HG03139 (cell line): ENCODE results near the gene ACSS3.

Experiments used
- ATAC-seq: cut with Tn5 transposase; IDR thresholded peaks from one replicate; pipeline ENCODE4 v1.9.1; 2021; ENCODE audit not compliant: unreplicated experiment

ACSS3 gene

DNA sequence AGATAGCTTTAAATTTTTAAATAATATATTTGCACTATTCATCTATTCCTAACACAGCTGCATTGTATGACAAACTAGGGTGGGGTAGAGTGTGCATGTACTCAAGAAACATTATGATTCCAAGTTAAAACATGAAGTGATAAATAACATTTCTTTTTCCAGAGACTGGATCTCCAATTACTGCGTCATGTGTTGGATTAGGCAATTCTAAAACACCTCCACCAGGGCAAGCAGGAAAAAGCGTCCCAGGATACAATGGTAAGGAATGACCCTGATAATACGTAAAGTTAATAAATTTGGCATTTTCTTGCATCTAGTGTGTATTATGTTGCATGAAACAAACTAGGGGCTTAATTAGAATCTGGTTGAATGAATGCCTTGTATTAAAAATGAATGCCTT, 138.9 kb downstream of the ACSS3 start:
- no peak for ATAC-seq

DNA sequence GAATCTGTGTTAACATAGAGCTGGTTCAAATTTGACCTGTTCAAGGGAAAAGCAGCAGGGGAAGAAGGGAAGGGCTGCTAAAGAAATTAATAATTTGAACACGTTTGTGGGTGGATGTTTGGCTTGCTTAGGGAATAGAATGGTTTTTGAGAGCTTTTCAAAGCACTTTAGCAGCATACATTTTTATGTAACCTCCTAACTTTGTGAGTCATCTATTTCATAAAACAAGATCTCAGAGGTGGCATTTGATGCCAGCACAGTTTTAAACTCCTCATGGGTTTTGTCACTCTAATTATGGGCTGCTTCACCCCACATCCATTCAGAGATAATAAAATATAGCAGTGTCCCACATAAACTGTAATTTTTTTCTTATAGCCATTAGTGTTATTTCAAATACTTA, 143.8 kb downstream of the ACSS3 start:
- ATAC-seq: no peak

DNA sequence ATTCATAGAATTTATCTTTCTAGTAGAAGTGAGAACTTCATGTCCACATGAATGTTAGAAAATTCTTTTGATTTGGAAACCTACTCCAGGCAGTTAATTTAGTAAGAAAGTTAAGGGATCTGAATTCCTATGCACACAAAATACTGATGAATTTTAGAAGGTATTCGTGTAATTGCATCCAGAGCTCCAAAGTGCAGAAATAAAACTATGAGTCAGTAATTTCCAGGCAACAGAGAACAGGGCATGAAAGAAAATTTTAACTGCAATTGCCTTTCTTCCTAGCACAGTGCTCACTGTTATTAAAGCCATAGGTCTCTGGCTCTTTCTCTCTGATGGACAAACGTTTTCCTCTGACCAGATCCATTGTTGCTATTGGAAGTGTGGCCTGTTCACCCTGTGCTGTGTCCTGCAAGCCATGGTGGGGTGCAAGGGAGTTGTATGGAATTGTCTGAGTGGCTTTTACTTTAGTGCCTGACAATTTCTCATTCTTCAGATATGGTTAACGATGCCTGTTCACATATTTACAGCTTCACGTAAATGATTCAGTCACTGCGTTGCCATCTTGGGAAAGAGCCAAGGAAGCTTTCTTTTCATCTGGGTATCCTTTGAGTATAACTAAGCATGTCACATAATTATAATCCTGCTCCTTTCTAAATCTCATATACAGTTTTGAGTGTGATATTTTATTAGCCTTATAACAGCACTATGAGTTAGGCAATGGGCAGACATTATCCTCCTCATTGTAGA, 145.1 kb downstream of the ACSS3 start:
- no peak for ATAC-seq

DNA sequence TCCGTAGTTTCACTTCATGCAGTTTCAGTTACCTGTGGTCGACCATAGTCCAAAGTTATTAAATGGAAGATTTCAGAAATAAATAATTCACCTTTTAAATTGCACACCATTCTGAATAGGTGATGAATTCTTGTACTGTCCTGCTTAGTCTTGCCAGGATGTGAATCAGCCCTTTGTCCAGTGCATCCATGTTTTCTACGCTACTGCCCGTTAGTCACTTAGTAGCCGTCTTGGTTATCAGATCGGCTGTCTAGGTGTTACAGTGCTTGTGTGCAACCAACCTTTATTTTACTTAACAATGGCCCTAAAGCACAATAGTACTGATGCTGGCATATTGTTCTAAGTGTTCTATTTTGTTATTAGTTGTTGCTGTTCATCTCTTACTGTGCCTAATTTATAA, 146.7 kb downstream of the ACSS3 start:
- no peak for ATAC-seq

DNA sequence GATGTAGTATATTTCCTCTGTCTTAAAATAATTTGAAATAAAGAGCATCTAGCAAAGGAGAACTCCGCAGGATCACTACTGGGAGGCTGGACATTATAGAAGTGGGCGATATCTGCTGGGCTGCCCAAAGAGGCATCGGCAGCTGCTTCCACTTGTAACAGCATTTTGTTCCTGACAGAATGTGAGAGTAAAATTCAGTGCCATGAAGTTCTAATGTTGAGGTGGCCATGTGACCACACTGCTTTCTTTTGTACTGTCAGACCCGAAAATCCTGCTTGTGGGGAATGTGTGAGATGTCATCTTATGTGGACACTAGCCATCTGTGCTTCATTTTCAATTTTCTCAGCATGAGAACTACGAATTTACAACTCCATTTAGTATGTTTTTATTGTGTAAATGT, 151.9 kb downstream of the ACSS3 start:
- no peak for ATAC-seq

DNA sequence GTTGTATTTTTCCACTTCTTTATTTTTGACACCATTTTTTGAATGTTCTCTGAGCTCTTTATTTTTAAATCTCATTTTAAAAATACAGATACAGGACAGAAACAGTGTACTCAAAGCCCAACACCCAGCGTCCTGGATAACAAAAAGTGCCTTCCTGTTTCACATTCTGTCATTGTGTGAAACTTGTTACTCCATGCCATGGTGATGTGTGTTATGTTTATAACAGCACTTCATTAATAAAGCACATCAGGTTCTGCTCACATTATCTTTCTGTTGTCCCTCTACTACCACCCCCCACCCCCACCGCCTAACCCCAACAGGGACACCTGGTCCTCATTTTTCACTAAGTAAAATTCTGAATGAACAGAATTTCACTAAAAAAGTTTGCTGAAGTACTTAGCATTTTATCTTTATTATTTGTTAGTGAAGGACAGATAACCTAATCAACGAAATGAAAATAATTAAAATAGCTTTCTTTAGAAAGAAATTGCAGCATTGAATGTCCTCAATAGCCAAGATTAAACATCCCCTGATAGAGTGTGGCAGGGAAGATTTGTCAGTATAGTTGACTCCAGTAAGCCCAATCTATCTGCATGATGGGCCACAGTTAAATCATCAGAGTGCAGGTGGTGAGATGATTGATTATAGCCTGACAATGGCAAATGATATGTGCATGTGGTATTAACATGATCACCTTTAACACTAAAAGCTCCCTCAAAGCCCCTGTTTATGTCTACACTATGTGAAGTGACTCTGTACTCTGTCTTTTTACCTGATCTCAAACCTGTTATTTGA, 153.9 kb downstream of the ACSS3 start:
- no peak for ATAC-seq

DNA sequence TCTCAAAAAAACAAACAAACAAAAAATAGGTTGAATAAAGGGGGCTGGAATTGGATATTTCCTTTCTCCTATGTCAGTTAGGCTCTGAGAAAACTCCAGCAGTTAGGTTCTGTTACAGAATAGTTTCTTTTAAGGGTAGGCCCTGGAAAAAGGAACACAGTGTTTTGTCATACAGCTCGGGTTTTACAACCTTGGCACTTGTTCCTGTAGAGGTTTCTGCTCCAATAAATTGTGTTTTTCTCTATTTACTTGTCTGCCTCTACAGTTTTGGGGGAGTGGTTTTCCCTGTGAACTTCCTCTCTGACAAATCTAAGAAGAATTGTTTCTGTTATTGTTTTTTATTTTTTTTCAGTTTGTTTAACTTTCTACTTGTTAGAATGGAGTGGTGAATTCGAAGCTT, 167.6 kb downstream of the ACSS3 start:
- ATAC-seq: no peak

DNA sequence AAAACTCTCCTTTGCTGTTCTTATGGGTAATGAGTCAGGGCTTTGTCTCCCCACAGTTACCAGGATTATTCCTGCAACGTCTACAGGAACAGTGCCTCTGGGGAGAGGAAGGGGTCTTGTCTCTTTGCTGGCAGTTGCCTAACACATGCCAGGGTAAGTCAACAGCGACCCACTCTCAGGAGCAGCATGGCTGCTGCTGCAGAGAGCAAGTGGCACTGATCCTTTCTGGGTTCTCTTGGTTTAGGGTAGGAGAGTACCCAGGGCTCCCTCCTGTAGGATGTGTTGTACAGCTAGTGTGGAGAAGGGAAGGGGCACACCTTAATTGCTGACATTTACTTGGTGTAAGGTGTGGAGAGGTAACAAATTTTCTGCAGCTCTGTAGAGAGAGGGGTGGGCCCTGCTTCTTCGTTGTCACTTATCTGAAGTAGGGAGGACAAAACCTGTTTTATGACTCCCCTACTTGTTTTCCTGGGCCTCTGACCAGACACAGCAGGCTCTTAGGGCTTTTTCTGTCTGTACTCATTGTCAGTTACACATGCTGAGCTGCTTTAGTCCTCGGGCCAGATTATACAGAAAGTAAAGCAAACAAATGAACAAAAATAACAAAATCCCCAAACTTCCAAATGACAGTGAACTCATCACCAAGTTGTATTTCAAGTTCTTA, 168.2 kb downstream of the ACSS3 start:
- no peak for ATAC-seq

DNA sequence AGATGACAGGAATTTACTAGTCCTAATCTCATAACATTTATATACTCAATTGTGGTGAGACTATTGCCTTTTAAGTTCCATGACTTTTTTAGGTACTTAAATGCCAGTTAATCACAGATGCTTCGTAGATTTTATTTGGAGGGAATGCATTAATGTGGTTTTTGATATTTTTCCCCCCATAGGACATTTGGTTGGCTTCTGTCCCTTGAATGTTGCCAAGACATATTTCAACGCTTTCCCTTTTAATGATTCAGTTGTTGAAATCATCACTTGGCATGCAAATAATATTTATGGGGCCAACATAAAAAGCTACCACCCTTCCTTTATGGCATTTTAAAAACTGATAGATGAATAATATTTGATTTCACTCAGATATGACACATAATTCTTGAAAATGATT, 172.1 kb downstream of the ACSS3 start:
- no peak for ATAC-seq

DNA sequence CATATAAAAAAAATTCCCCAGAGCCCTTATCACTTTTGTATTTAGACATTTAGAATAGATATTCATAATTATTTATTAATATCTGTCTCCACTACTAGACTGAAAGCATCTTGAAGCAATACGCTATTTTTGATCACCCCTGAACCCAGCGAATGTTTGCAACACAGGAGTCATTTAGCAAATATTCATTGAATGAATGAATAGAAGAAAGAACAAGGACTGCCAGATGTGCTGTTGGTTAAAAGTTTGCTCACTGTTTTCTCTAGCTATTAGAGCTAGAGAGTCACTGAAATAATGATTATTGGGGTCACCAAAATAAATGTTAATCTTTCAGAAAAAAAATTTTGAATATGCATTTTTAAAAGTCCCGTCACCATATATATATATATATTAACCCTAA, 174.3 kb downstream of the ACSS3 start:
- no peak for ATAC-seq

DNA sequence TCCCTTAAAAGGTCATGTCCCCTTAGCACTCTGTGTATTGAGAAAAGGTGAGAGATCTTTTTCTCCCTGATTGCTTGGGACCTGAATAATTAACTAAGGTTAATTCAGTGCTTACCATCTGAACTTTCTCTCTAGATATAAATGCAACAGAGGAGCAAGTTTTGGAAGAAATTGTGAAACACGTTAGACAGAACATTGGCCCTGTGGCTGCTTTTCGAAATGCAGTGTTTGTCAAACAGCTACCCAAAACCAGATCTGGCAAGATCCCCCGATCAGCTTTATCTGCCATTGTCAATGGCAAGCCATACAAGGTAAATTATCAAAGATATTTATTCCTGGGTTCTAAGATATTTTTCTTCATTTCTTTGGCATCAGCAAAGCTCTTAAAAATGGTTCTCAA, 175.5 kb downstream of the ACSS3 start:
- no peak for ATAC-seq

DNA sequence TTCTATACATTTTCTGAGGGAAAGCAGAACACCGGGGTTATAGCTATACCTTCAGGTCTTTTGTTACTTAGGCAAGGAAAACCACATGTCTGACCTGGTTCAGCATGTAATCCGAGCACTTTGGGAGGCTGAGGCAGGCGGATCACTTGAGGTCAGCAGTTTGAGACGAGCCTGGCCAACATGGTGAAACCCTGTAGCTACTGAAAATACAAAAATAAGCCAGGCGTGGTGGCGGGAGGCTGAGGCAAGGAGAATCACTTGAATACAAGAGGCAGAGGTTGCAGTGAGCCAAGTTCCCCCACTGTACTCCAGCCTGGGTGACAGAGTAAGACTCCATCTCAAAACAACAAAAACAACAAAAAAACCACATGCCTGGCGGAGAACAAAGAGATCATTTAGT, 177.6 kb downstream of the ACSS3 start:
- ATAC-seq: no peak

DNA sequence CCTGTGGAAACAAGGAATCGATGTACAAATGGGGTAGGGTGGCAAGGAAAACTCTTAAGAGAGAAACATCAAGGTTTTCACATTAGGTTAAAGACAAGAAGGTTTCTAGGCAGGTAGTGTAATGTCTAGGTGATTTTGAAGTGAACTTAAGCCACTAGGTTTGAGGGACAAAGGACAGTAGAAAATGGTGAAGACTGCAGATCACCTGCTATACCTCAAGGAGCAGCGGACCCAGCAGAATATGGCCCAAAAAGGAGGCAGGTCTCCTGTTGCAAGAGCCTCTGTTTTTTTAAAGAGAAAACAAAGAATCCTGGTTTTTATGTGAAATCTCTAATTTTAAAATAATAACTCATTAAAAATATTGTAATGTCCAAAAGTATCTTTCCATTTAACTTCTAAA, 178.1 kb downstream of the ACSS3 start:
- ATAC-seq: no peak

DNA sequence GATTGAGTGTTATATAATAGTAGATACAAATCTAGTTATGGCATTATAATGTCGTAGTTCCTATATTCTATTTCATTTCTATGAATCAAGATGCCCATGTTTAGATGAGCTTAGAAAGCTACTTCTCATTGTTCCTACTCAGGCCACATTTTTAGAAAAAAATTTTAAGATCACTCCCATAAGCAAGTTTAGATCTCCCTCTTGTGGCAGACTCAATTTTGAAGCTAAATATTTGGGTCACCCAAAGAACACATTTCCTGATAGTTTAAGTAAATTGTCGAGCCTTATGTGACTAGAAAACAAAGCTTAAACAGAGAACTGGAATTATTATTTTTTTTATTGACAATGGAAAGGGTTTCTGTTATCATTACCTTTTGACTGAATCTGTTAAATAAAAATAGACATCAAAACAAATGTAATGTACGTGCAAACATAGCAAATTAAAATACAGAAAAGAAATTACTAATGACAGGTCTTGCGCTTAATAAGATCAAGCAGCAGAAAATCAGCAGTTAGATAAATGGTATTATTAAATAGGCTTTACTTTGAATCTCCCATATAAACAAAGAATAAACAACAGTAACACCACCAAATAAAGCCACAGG, 180.2 kb downstream of the ACSS3 start:
- no peak for ATAC-seq

DNA sequence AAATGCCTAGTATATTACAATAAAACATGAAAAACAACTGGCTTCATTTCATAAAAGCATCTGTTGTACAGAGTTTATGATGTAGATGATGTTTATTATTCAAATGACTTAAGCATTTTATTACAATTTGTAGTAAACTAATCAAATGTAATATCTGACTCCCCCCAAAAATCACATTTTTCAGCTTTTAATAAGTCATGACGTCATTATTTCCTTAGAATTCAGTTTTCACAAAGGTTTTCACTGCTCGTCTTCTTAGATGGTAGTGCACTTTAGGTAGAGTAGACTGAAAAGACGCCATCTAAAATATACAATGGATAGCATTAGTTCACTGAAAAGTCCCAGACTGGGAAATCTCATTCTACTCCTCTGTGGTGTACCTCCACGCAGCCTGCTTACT, 181.5 kb downstream of the ACSS3 start:
- ATAC-seq: no peak

DNA sequence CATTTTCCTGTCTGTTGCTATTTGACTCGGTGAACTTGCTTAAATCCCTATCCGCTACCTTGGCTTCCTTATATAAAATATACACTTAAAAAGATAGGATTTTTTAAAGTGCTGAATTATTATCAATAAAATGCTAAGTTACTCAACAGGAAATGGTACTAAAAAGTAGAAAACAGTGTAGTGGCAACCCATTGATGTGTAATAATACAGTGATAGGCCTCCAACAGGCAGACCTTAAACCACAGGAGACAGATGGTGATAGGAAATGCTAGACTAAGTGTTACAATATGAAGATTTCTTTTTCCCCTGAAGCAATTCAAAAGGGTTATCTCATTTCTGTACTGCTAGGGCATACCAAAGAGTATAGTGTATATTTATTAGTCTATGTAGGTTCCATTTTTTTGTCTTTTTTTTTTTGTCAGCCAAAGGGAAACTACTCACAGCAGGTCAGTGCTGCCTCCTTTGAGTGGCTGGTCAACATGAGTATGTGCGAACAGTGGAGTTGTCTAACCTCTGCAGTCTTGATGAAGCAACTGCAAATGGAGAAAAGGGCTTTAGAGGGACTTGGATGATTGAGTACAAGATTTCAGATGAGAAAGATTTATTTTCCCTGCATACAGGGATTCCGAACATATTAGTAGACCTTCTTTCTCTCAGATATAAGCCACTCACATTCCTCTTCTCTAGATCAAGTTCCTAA, 183.8 kb downstream of the ACSS3 start:
- ATAC-seq: no peak

DNA sequence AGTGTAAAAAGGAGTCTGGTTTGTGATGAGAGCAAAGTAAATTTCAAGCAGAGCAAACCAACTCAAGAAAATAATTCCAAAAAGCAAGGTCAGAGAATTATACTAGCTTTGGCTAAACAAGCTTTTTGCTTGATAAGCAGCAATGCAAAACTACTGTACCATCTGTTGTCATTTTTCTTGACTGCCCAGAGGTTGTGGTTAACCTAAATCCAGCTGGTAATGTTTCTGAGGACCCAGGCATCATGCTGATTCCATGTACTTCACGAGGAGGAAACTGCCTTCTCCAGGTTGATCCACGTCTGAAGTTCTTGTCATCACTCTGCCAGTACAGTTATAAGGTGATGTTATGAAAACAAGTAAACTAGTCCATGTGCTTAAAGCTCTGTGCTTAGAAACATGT, 185.2 kb downstream of the ACSS3 start:
- ATAC-seq: no peak

DNA sequence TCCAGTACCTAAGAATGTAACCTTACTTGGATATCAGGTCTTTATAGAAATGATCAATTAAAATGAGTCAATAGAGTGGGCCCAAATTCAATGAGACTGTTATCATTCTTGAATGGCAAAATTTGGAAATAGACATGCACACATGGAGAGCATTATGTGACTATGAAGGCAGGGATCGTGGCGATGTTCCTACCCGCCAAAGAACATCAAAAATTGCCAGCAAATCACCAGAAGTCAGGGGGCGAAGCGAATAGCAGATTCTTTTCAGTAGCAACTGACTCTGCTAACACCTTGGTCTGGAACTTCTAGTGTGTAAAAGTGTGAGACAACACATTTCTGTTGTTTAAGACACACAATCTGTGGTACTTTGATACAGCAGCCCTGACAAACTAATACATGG, 192.5 kb downstream of the ACSS3 start:
- ATAC-seq: no peak

DNA sequence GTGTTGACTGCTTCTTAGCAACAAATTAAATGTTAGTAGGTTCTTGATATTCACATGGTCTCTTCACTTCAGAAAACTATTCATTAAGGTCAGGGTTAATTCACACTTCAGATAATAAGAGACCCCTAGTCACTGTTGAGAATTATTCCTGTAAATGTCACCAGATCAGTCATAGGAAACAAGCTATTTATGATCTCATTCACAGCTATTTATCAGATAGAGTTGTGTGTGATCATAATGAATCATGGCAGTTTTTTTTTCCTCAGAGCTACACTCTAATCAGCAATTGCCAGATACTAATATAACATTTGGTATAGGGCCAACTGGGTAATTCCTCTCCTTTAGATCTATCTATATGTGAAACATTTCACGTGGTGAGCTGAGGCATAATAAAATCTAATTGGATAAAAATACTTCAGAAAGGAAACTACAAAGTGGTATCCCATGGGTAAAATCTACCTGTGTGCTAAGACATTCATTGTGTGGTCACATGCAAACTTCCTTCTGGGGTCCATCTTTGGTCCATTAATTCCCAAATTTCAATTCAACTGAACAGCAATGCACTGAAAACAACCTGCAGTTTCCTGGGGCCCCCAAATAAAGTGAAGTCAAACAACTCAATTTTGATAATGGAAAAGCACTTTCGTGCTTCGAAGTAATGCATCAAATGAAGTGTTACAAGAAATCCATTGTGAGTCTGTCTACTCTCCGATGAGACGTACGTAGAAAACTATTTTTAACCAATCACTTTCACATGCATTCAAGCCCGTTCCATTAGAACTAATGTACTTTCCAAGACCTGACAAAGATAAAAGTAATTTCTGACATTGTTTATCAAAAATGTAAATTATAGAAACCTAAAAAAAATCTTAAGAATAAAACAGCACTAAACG, 197.0 kb downstream of the ACSS3 start:
- ATAC-seq: no peak

DNA sequence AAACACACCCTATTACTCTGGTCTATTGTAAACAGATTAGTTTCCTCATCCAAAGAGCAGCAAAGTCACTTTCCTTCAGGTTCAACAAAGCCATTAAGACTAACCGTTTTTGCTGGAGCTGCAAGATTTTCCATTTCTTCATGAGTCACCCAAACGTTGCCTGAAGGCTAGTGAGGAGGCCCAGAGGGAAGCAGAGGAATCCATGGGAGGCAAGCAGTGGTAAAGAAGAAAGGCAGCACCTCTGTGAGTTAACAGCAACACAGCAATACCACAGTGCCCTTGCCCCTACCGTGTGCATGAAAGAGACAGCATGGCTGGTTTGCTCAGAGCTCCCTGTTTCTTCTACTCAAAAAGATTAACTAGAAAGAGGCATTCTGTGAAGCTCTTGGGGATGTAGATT, 206.3 kb downstream of the ACSS3 start:
- no peak for ATAC-seq
